Natural killer cell (primary cell): ENCODE results near the gene CSF2RB. TPM values are rescaled to one million over a fixed set of nuclear protein-coding genes. Genes with fewer than 3 reads are reported as not detected.

ENCODE experiments used
- ATAC-seq, 3 donors: fragments of 150-1000 bp in 2 of 3; fragments of 200-7000 bp in 1 of 3; cut with Tn5 transposase; 1 replicate in 1 of 3; 2 replicates in 2 of 3; pipeline ENCODE4 v1.10.0; 2021; ENCODE audit warnings: mild to moderate bottlenecking in 2 of 3, moderate library complexity in 2 of 3
- DNase-seq, 2 donors: peaks; one replicate each; pipeline versions ENCODE4 v3.0.0 to v3.0.0-alpha.2; 2013 to 2021; ENCODE audit warnings: mixed read lengths in 1 of 2
- H3K27ac ChIP-seq: one replicate; pipeline ENCODE4 v1.5.1; 2013; ENCODE audit warnings: mild to moderate bottlenecking, low read length
- H3K27me3 ChIP-seq: one replicate; pipeline ENCODE4 v1.6.1; 2013; ENCODE audit warnings: low read length; ENCODE audit not compliant: control insufficient read depth, insufficient read depth
- H3K36me3 ChIP-seq: one replicate; pipeline ENCODE4 v1.6.1; 2013; ENCODE audit warnings: low read length; ENCODE audit not compliant: control insufficient read depth, insufficient read depth
- H3K4me1 ChIP-seq: one replicate; pipeline ENCODE4 v1.6.1; 2013; ENCODE audit warnings: low read length; ENCODE audit not compliant: control insufficient read depth, insufficient read depth
- H3K4me3 ChIP-seq: one replicate; pipeline ENCODE4 v1.5.1; 2013; ENCODE audit warnings: low read length
- H3K9me3 ChIP-seq: one replicate; pipeline ENCODE4 v1.6.1; 2013; ENCODE audit warnings: low read length; ENCODE audit not compliant: control insufficient read depth, insufficient read depth
- H3K27ac Mint-ChIP-seq, 2 donors: one replicate each; pipeline ENCODE4 v1.8.0; 2022; ENCODE audit warnings: mild to moderate bottlenecking in 2 of 2, mixed read lengths in 2 of 2, moderate library complexity in 1 of 2
- H3K27me3 Mint-ChIP-seq, 2 donors: one replicate each; pipeline ENCODE4 v1.8.0; 2022; ENCODE audit warnings: low read depth in 2 of 2, mixed read lengths in 2 of 2
- H3K36me3 Mint-ChIP-seq: one replicate; pipeline ENCODE4 v1.8.0; 2022; ENCODE audit warnings: mixed read lengths
- H3K4me1 Mint-ChIP-seq, 2 donors: one replicate each; pipeline ENCODE4 v1.8.0; 2022; ENCODE audit warnings: mixed read lengths in 2 of 2
- H3K4me3 Mint-ChIP-seq: one replicate; pipeline ENCODE4 v1.8.0; 2022; ENCODE audit warnings: mild to moderate bottlenecking, moderate library complexity, mixed read lengths
- H3K9me3 Mint-ChIP-seq, 2 donors: one replicate each; pipeline ENCODE4 v1.8.0; 2022; ENCODE audit warnings: mixed read lengths in 2 of 2
- CTCF ChIP-seq: fragments of 200-600 bp; IDR thresholded peaks from one replicate; pipeline ENCODE4 v1.8.0; 2022; ENCODE audit warnings: antibody characterized with exemption
- WGBS: methylation state at CpG from one replicate; pipeline ENCODE4 v1.1.7; 2013; ENCODE audit warnings: missing lambda C conversion rate; ENCODE audit not compliant: insufficient coverage; 5-methylcytosine and 5-hydroxymethylcytosine counted together
- intact Hi-C: fragments of 100-400 bp; cut with micrococcal nuclease; formaldehyde crosslinking; loops from one replicate; pipeline ENCODE4 v1.14.2; 2022
- total RNA-seq, 4 donors: library from RNA; stranded (reverse); fragments of 120-200 nt in 1 of 4; gene quantifications; one replicate each; pipeline versions ENCODE4 v1.2.3 to v1.2.4, GENCODE V29; 2013 to 2022

Gene CSF2RB
- total RNA-seq, 3 donors from 2014 or later (not counting 1 experiment from before 2014, with no cell fraction given) = 3.8 to 274 (median 8.2) TPM

DNA sequence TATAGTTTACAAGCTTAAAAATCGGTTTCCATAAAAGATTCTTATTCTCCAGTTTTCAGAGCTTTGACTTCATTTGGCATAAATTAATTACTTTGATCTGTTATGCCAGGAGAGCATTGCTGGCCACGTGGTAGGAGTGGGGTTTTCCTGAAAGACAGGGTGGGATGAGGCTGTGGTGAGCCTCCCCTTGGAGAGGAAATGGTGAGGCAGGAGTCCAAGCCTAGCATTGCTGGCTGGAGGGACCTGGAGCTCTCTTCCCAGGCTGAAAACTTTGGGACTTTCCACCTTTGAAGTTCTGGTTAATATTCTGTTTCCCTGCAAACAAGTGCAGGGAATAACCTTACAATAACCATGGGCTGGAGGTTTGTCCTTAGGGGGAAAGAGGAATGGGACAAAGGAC is 21.1 kb upstream of the CSF2RB start:
- Mint-ChIP-seq H3K27ac (no peak overlapping the region), H3K9me3 (peaks cover 0 to 4% of the 10 kb centered on the region in 2 donors), H3K4me3 (no peak overlapping the region), H3K4me1 (no peaks in the 10 kb centered on the region), H3K36me3 (no peaks in the 10 kb centered on the region), H3K27me3 (peaks cover 0 to 11% of the 10 kb centered on the region in 2 donors)
- intact Hi-C loops = no loop called here
- Histone ChIP-seq H3K27ac (no peak overlapping the region), H3K4me1 (no peaks in the 10 kb centered on the region), H3K27me3 (no peaks in the 10 kb centered on the region), H3K9me3 (peaks cover 7% of the 10 kb centered on the region), H3K36me3 (no peaks in the 10 kb centered on the region), H3K4me3 (no peak overlapping the region)
- DNase-seq (no peak), ATAC-seq (no peak)
- no peak for TF ChIP-seq CTCF
- 0% methylated on average over 1 of the region's 2 CpGs for WGBS

- DNase-seq (no peak), ATAC-seq (no peak)
- no peak overlapping the region for H3K27ac Mint-ChIP-seq
- H3K4me3 Mint-ChIP-seq = no peak overlapping the region
- intact Hi-C loops = no loop called here
- WGBS = 78% methylated on average over 3 of the region's 3 CpGs
- H3K36me3 ChIP-seq = no peaks in the 10 kb centered on the region
- peaks cover 0 to 9% of the 10 kb centered on the region in 2 donors for H3K27me3 Mint-ChIP-seq
- peaks cover 0 to 4% of the 10 kb centered on the region in 2 donors for H3K9me3 Mint-ChIP-seq
- no peak for TF ChIP-seq CTCF
- H3K4me3 ChIP-seq = no peak overlapping the region
- H3K27ac ChIP-seq = no peak overlapping the region
- H3K36me3 Mint-ChIP-seq = no peaks in the 10 kb centered on the region
- H3K9me3 ChIP-seq = peaks cover 7% of the 10 kb centered on the region
- no peaks in the 10 kb centered on the region for H3K27me3 ChIP-seq
- no peaks in the 10 kb centered on the region for H3K4me1 Mint-ChIP-seq
- no peaks in the 10 kb centered on the region for H3K4me1 ChIP-seq
Observed at GRCh38 chr22:36893262-36893661, 20.2 kb upstream of the CSF2RB start.

DNA sequence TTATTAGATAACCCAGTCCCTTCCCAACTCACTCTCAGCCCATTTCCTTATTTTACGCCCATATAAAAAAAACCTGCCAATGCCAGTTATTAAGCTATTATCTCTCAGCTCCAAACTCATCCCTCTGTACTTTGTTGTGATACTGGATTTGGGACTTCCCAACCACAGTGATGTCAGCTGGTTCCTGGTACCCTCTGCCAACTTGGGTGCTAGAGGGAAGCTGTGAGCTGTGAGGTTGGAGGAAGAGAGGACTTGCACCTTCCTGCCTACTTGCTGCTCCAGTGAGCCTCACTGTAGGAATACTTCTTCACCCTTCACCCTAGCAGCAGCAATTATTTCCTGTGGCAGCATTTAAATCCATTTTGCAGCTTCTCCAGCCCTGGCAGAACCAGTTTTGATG is 19.2 kb upstream of the CSF2RB start:
- H3K4me1 Mint-ChIP-seq = no peaks in the 10 kb centered on the region
- H3K9me3 Mint-ChIP-seq = peaks cover 0 to 4% of the 10 kb centered on the region in 2 donors
- ATAC-seq (no peak), DNase-seq (no peak)
- H3K27ac Mint-ChIP-seq = no peak overlapping the region
- Histone ChIP-seq H3K4me3 (no peak overlapping the region), H3K36me3 (no peaks in the 10 kb centered on the region), H3K27ac (no peak overlapping the region), H3K9me3 (peaks cover 7% of the 10 kb centered on the region), H3K27me3 (no peaks in the 10 kb centered on the region), H3K4me1 (no peaks in the 10 kb centered on the region)
- no peak for TF ChIP-seq CTCF
- WGBS = 100% methylated on average over 1 of the region's 1 CpG
- peaks cover 0 to 13% of the 10 kb centered on the region in 2 donors for H3K27me3 Mint-ChIP-seq
- H3K36me3 Mint-ChIP-seq = no peaks in the 10 kb centered on the region
- H3K4me3 Mint-ChIP-seq = no peak overlapping the region
- intact Hi-C loops = no loop called here

GRCh38 chr22:36897611-36898010 is 15.8 kb upstream of the CSF2RB start:
- Mint-ChIP-seq H3K36me3 (no peaks in the 10 kb centered on the region), H3K9me3 (peaks cover 0 to 4% of the 10 kb centered on the region in 2 donors), H3K27me3 (peaks cover 8 to 17% of the 10 kb centered on the region in 2 donors), H3K4me1 (peaks cover 0 to 4% of the 10 kb centered on the region in 2 donors), H3K27ac (no peak overlapping the region), H3K4me3 (no peak overlapping the region)
- Histone ChIP-seq H3K9me3 (peaks cover 7% of the 10 kb centered on the region), H3K27me3 (no peaks in the 10 kb centered on the region), H3K4me3 (no peak overlapping the region), H3K4me1 (no peaks in the 10 kb centered on the region), H3K36me3 (no peaks in the 10 kb centered on the region), H3K27ac (no peak overlapping the region)
- ATAC-seq (no peak), DNase-seq (no peak)
- 92% methylated on average over 3 of the region's 3 CpGs for WGBS
- no peak for TF ChIP-seq CTCF
- intact Hi-C loops = no loop called here
